ENCODE data around the gene ADCYAP1.

Gene ADCYAP1

GRCh38 chr18:911025-911424 lies 6.4 kb downstream of the ADCYAP1 start:
- DNase-seq: peak; percentile 66

- DNase-seq: no peak
These were observed 6.8 kb downstream of the ADCYAP1 start for GRCh38 chr18:911486-911885.

GRCh38 chr18:916562-916961 lies 11.9 kb downstream of the ADCYAP1 start:
- DNase-seq: no peak

- peak; percentile 7 for DNase-seq
These were observed 14.4 kb downstream of the ADCYAP1 start for GRCh38 chr18:919078-919477.

GRCh38 chr18:923144-923866 lies 18.6 kb downstream of the ADCYAP1 start:
- DNase-seq: no peak

GRCh38 chr18:924987-925386 lies 20.3 kb downstream of the ADCYAP1 start:
- no peak for DNase-seq

- DNase-seq: no peak
These were observed 22.3 kb downstream of the ADCYAP1 start for GRCh38 chr18:926946-927345.

- DNase-seq: no peak
These were observed 28.4 kb downstream of the ADCYAP1 start for GRCh38 chr18:933082-933481.

- no peak for DNase-seq
These were observed 30.0 kb downstream of the ADCYAP1 start for GRCh38 chr18:934518-935133.

- no peak for DNase-seq
These were observed 32.3 kb downstream of the ADCYAP1 start for GRCh38 chr18:936941-937340.

GRCh38 chr18:939166-939565 lies 34.5 kb downstream of the ADCYAP1 start:
- no peak for DNase-seq

GRCh38 chr18:939958-940357 lies 35.3 kb downstream of the ADCYAP1 start:
- DNase-seq: no peak

- DNase-seq: no peak
These were observed 36.7 kb downstream of the ADCYAP1 start for GRCh38 chr18:941331-941730.

GRCh38 chr18:944440-944839 lies 39.8 kb downstream of the ADCYAP1 start:
- DNase-seq: no peak

- DNase-seq: peak; percentile 4
These were observed 45.3 kb downstream of the ADCYAP1 start for GRCh38 chr18:949724-950631.

- DNase-seq: no peak
These were observed 46.3 kb downstream of the ADCYAP1 start for GRCh38 chr18:950882-951495.

GRCh38 chr18:955384-956066 lies 50.9 kb downstream of the ADCYAP1 start:
- no peak for DNase-seq

- no peak for DNase-seq
These were observed 53.2 kb downstream of the ADCYAP1 start for GRCh38 chr18:957829-958228.

GRCh38 chr18:959854-960253 lies 55.2 kb downstream of the ADCYAP1 start:
- no peak for DNase-seq

All from hematopoietic multipotent progenitor cell treated with erythropoietin and hydrocortisone succinate and interleukin-3 and kit ligand, for 4 days (in vitro differentiated cells).